Astrocyte (in vitro differentiated cells and primary cell): Measurements from ENCODE around the gene DARS1. TPM values are rescaled to one million over a fixed set of nuclear protein-coding genes. Genes with fewer than 3 reads are reported as not detected.

ENCODE experiments used
- DNase-seq: peaks from one replicate; pipeline ENCODE4 v3.0.0-alpha.2; 2010; ENCODE audit warnings: low read depth
- FAIRE-seq: peaks from 2 replicates; lab custom pipeline; 2011; peaks lifted over from hg19 to GRCh38; lab: Jason Lieb, UNC
- H2AFZ ChIP-seq: 2 replicates; pipeline ENCODE4 v1.6.0; 2012; ENCODE audit warnings: low read depth, low read length, inconsistent platforms
- H3K27ac ChIP-seq: 2 replicates; pipeline ENCODE4 v1.5.1; 2011; ENCODE audit warnings: low read depth, low read length, inconsistent platforms
- H3K27me3 ChIP-seq: 2 replicates; pipeline ENCODE4 v1.6.0; 2011; ENCODE audit warnings: low read length, inconsistent platforms; ENCODE audit not compliant: insufficient read depth
- H3K36me3 ChIP-seq: 2 replicates; pipeline ENCODE4 v1.5.1; 2011; ENCODE audit warnings: low read length, inconsistent platforms; ENCODE audit not compliant: insufficient read depth
- H3K4me1 ChIP-seq: 2 replicates; pipeline ENCODE4 v1.5.1; 2011; ENCODE audit warnings: low read length, inconsistent platforms; ENCODE audit not compliant: insufficient read depth
- H3K4me2 ChIP-seq: 2 replicates; pipeline ENCODE4 v1.6.0; 2012; ENCODE audit warnings: low read length, inconsistent platforms
- H3K4me3 ChIP-seq: 2 replicates; pipeline ENCODE4 v1.5.1; 2011; ENCODE audit warnings: low read depth, mild to moderate bottlenecking, low read length, inconsistent platforms; ENCODE audit not compliant: insufficient read depth
- H3K79me2 ChIP-seq: 2 replicates; pipeline ENCODE4 v1.6.0; 2012; ENCODE audit warnings: mild to moderate bottlenecking, low read length, inconsistent platforms; ENCODE audit not compliant: insufficient read depth
- H3K9ac ChIP-seq: 2 replicates; pipeline ENCODE4 v1.6.0; 2012; ENCODE audit warnings: mild to moderate bottlenecking, low read length, inconsistent platforms
- H3K9me3 ChIP-seq: 2 replicates; pipeline ENCODE4 v1.5.1; 2012; ENCODE audit warnings: low read depth, mild to moderate bottlenecking, low read length, inconsistent platforms; ENCODE audit not compliant: insufficient read depth
- H4K20me1 ChIP-seq: 2 replicates; pipeline ENCODE4 v1.6.0; 2012; ENCODE audit warnings: low read length, inconsistent platforms; ENCODE audit not compliant: insufficient read depth
- H3K27ac Mint-ChIP-seq: one replicate; pipeline ENCODE4 v1.8.0; 2021; ENCODE audit warnings: mild to moderate bottlenecking, mixed read lengths; ENCODE audit not compliant: unreplicated experiment
- H3K27me3 Mint-ChIP-seq: one replicate; pipeline ENCODE4 v1.8.0; 2021; ENCODE audit warnings: low read depth, mixed read lengths; ENCODE audit not compliant: unreplicated experiment
- H3K36me3 Mint-ChIP-seq: one replicate; pipeline ENCODE4 v1.8.0; 2021; ENCODE audit warnings: low read depth, mixed read lengths; ENCODE audit not compliant: unreplicated experiment
- H3K4me1 Mint-ChIP-seq: one replicate; pipeline ENCODE4 v1.8.0; 2021; ENCODE audit warnings: low read depth, mixed read lengths; ENCODE audit not compliant: unreplicated experiment
- H3K4me3 Mint-ChIP-seq: one replicate; pipeline ENCODE4 v1.8.0; 2021; ENCODE audit warnings: mild to moderate bottlenecking, moderate library complexity, mixed read lengths; ENCODE audit not compliant: unreplicated experiment
- H3K9me3 Mint-ChIP-seq: one replicate; pipeline ENCODE4 v1.8.0; 2021; ENCODE audit warnings: mild to moderate bottlenecking, mixed read lengths; ENCODE audit not compliant: unreplicated experiment
- EZH2 ChIP-seq: IDR thresholded peaks from 2 replicates; pipeline ENCODE4 v1.6.1; 2012; ENCODE audit warnings: mild to moderate bottlenecking, low read length, inconsistent platforms; ENCODE audit not compliant: insufficient read depth
- total RNA-seq: library from RNA; stranded (reverse); gene quantifications from 2 replicates; pipeline ENCODE4 v1.2.1, GENCODE V29; 2021
- TF ChIP-seq, protein P1 (sequence below): IDR thresholded peaks from 2 replicates; pipeline ENCODE4 v1.5.1; 2011; ENCODE audit warnings: low read depth, mild to moderate bottlenecking, inconsistent platforms, low read length, moderate library complexity; ENCODE audit not compliant: insufficient read depth

Gene DARS1
- total RNA-seq, 1 donor from 2014 or later = 37.9 TPM

DNA sequence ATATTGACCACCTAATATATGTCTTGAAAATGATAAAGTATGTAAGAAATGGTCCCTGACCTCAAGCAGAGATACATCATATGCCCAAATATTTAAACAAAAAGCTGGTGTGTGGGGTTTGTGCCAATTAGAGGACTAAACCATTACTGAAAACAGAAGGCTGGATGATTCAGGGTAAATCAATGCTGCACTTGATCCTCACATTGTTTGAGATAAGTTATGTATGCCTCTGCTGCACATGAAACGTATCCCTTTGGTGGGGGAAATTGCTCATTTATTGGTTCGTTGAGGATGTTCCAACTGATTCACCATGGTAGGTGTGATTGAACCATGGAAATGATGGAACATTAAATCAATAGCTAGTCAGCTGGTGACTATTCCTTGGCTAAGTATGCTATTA is 24.7 kb upstream of the DARS1 start:
- no peaks in the 10 kb centered on the region for H3K9me3 ChIP-seq
- TF ChIP-seq, protein P1, sequence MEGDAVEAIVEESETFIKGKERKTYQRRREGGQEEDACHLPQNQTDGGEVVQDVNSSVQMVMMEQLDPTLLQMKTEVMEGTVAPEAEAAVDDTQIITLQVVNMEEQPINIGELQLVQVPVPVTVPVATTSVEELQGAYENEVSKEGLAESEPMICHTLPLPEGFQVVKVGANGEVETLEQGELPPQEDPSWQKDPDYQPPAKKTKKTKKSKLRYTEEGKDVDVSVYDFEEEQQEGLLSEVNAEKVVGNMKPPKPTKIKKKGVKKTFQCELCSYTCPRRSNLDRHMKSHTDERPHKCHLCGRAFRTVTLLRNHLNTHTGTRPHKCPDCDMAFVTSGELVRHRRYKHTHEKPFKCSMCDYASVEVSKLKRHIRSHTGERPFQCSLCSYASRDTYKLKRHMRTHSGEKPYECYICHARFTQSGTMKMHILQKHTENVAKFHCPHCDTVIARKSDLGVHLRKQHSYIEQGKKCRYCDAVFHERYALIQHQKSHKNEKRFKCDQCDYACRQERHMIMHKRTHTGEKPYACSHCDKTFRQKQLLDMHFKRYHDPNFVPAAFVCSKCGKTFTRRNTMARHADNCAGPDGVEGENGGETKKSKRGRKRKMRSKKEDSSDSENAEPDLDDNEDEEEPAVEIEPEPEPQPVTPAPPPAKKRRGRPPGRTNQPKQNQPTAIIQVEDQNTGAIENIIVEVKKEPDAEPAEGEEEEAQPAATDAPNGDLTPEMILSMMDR = no peak
- no peak for TF ChIP-seq EZH2
- H3K36me3 ChIP-seq = no peaks in the 10 kb centered on the region
- no peaks in the 10 kb centered on the region for H4K20me1 ChIP-seq
- no peak overlapping the region for H3K4me3 Mint-ChIP-seq
- H3K9me3 Mint-ChIP-seq = peaks cover under 1% of the 10 kb centered on the region
- H2AFZ ChIP-seq = no peak overlapping the region
- H3K9ac ChIP-seq = no peak overlapping the region
- H3K27me3 Mint-ChIP-seq = no peaks in the 10 kb centered on the region
- no peaks in the 10 kb centered on the region for H3K79me2 ChIP-seq
- H3K27me3 ChIP-seq = peaks cover 2% of the 10 kb centered on the region
- H3K4me1 ChIP-seq = peaks cover 16% of the 10 kb centered on the region
- no peak overlapping the region for H3K27ac Mint-ChIP-seq
- no peak overlapping the region for H3K4me3 ChIP-seq
- H3K36me3 Mint-ChIP-seq = no peaks in the 10 kb centered on the region
- H3K4me1 Mint-ChIP-seq = peaks cover 29% of the 10 kb centered on the region
- H3K4me2 ChIP-seq = no peak overlapping the region
- H3K27ac ChIP-seq = no peak overlapping the region
- peak; percentile 88 for DNase-seq
- no peak for FAIRE-seq

DNA sequence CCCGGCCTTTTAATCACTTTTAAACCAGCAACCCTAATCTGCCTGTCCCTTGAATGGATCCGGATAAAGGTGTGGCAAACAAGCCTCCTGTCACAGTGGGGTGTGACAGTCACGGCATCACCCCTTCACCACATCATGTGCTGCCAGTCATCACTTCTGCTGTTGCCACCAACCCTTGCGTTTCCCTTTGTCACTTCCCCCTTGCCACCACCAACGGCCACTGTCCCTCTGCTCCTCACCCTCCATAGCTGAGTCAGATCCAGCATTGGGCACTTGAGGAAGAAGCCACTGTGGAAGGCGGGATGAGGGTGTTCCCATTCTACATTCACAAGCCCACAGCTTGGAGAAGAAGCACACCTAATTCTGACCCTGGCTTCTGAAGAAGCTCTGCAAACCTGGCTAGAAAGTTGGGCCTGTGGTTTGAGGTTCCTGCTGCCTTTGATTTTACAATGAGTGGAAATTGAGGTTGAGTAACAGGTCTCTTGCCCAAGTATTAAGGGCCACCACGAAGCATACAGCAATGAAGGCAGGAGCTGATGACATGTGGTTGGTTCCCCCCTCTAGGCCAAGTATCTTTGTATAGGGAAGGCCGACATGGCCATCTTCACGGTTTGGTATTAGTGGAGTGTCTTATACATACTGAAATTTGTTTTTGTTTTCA is 22.9 kb upstream of the DARS1 start:
- Histone ChIP-seq H3K9ac (no peak overlapping the region), H3K9me3 (no peaks in the 10 kb centered on the region), H3K79me2 (no peaks in the 10 kb centered on the region), H3K27me3 (peaks cover 2% of the 10 kb centered on the region), H3K4me2 (no peak overlapping the region), H3K27ac (no peak overlapping the region), H3K4me1 (peaks cover 16% of the 10 kb centered on the region), H2AFZ (no peak overlapping the region), H3K36me3 (no peaks in the 10 kb centered on the region), H4K20me1 (no peaks in the 10 kb centered on the region), H3K4me3 (no peak overlapping the region)
- no peaks in the 10 kb centered on the region for H3K27me3 Mint-ChIP-seq
- H3K4me1 Mint-ChIP-seq = peaks cover 24% of the 10 kb centered on the region
- no peak for FAIRE-seq
- no peaks in the 10 kb centered on the region for H3K36me3 Mint-ChIP-seq
- H3K4me3 Mint-ChIP-seq = no peak overlapping the region
- TF ChIP-seq EZH2 = no peak
- TF ChIP-seq, protein P1 = no peak
- H3K9me3 Mint-ChIP-seq = no peaks in the 10 kb centered on the region
- no peak for DNase-seq
- H3K27ac Mint-ChIP-seq = no peak overlapping the region

DNA sequence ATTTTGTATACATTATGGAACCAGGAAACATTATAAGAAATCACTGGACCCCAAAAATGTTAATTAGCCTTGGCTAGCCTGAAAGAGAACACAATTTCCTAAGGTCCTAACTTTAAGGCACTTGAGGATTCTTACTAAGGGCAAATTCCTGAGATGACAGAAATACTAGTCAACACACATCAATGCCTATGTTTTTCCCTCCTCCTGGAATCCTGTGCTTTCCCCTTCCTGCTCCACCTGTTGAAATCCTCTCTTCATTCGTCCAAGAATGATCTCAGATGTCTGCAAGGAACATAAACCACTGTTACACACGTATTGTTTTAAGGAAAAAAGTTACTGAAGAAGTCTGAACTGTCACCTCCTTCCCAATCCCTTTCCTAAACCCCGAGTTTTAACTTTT is 21.2 kb upstream of the DARS1 start:
- no peak overlapping the region for H3K4me3 ChIP-seq
- H3K36me3 Mint-ChIP-seq = no peaks in the 10 kb centered on the region
- no peaks in the 10 kb centered on the region for H3K9me3 Mint-ChIP-seq
- H3K79me2 ChIP-seq = no peaks in the 10 kb centered on the region
- no peak overlapping the region for H3K4me3 Mint-ChIP-seq
- peaks cover 16% of the 10 kb centered on the region for H3K4me1 ChIP-seq
- no peaks in the 10 kb centered on the region for H3K9me3 ChIP-seq
- H3K36me3 ChIP-seq = no peaks in the 10 kb centered on the region
- H3K27me3 ChIP-seq = no peaks in the 10 kb centered on the region
- DNase-seq (peak; percentile 67), FAIRE-seq (no peak)
- no peak for TF ChIP-seq EZH2
- TF ChIP-seq, protein P1 = no peak
- H4K20me1 ChIP-seq = no peaks in the 10 kb centered on the region
- peak overlapping the region; percentile 44 for H3K27ac Mint-ChIP-seq
- H3K9ac ChIP-seq = no peak overlapping the region
- no peak overlapping the region for H2AFZ ChIP-seq
- no peaks in the 10 kb centered on the region for H3K27me3 Mint-ChIP-seq
- H3K4me1 Mint-ChIP-seq = peaks cover 24% of the 10 kb centered on the region
- no peak overlapping the region for H3K27ac ChIP-seq
- H3K4me2 ChIP-seq = peak overlapping the region; percentile 18
